G401 (cell line): ENCODE data around the gene AHRR. TPM values are rescaled to one million over a fixed set of nuclear protein-coding genes. Genes with fewer than 3 reads are reported as not detected.
"Not testable (repeated sequence)": the region's sequence is repeated elsewhere in the genome, so short reads cannot be mapped to it uniquely, and the experiment has no call there.

Source experiments
- DNase-seq: peaks from one replicate; pipeline ENCODE4 v3.0.0-alpha.2; 2015; ENCODE audit warnings: low spot score
- in situ Hi-C: cut with HindIII; loops from 2 replicates; pipeline ENCODE4 v1.10.0; 2016; ENCODE audit warnings: low sequenced_read_pairs, mixed read lengths
- total RNA-seq: library from RNA; depleted of rRNA; stranded (reverse); fragments of >200 nt; shearing (Covaris generic); gene quantifications from 2 replicates; pipeline ENCODE4 v1.2.3, GENCODE V29; 2014; rRNA removed

The AHRR gene
- total RNA-seq = 0.24 and 2.5 TPM in 2 replicates

GRCh38 chr5:321230-321725 is at the start of gene AHRR:
Gene AHRR (plus strand): TSS chr5:321714. CDS start chr5:343903, 22,189 bp downstream.
- in situ Hi-C loops = no loop called here
- peak; percentile 10 for DNase-seq

- DNase-seq, in situ Hi-C loops: not testable (repeated sequence)
Measured at GRCh38 chr5:271828-272167, 49.7 kb upstream of the AHRR start.

- DNase-seq, in situ Hi-C loops: not testable (repeated sequence)
Measured at GRCh38 chr5:273091-273490, 48.4 kb upstream of the AHRR start.

GRCh38 chr5:273491-273890 is 48.0 kb upstream of the AHRR start:
- DNase-seq, in situ Hi-C loops: not testable (repeated sequence)

- DNase-seq, in situ Hi-C loops: not testable (repeated sequence)
Measured at GRCh38 chr5:274346-274745, 47.2 kb upstream of the AHRR start.

GRCh38 chr5:278646-279045 is 42.9 kb upstream of the AHRR start:
- in situ Hi-C loops = no loop called here
- DNase-seq = no peak

GRCh38 chr5:279051-279665 is 42.4 kb upstream of the AHRR start:
- not testable (repeated sequence) for DNase-seq

GRCh38 chr5:285991-286557 is 35.4 kb upstream of the AHRR start:
- in situ Hi-C loops = no loop called here
- DNase-seq = no peak

More at GRCh38 chr5:279051-279665, 42.4 kb upstream of the AHRR start:
- in situ Hi-C loops = not testable (repeated sequence)

GRCh38 chr5:290200-290599 is 31.3 kb upstream of the AHRR start:
- in situ Hi-C loops, DNase-seq: not testable (repeated sequence)

GRCh38 chr5:291345-291744 is 30.2 kb upstream of the AHRR start:
- DNase-seq, in situ Hi-C loops: not testable (repeated sequence)

GRCh38 chr5:294788-295187 is 26.7 kb upstream of the AHRR start:
- DNase-seq, in situ Hi-C loops: not testable (repeated sequence)

GRCh38 chr5:296207-296606 is 25.3 kb upstream of the AHRR start:
- DNase-seq, in situ Hi-C loops: not testable (repeated sequence)

GRCh38 chr5:296954-297353 is 24.6 kb upstream of the AHRR start:
- in situ Hi-C loops, DNase-seq: not testable (repeated sequence)

- in situ Hi-C loops, DNase-seq: not testable (repeated sequence)
Measured at GRCh38 chr5:297448-297847, 24.1 kb upstream of the AHRR start.

- DNase-seq, in situ Hi-C loops: not testable (repeated sequence)
Measured at GRCh38 chr5:297991-298736, 23.4 kb upstream of the AHRR start.

GRCh38 chr5:298737-299125 is 22.8 kb upstream of the AHRR start:
- in situ Hi-C loops = no loop called here
- DNase-seq = no peak

GRCh38 chr5:299921-300320 is 21.6 kb upstream of the AHRR start:
- DNase-seq, in situ Hi-C loops: not testable (repeated sequence)

- in situ Hi-C loops = not testable (repeated sequence)
Measured at GRCh38 chr5:300691-301435, 20.7 kb upstream of the AHRR start.

GRCh38 chr5:302416-302815 is 19.1 kb upstream of the AHRR start:
- DNase-seq, in situ Hi-C loops: not testable (repeated sequence)

More at GRCh38 chr5:300691-301435, 20.7 kb upstream of the AHRR start:
- DNase-seq = not testable (repeated sequence)
